ENCODE measurements around the gene RUVBL1.
"Not testable (repeated sequence)": the region's sequence is repeated elsewhere in the genome, so short reads cannot be mapped to it uniquely, and the experiment has no call there.

Gene RUVBL1

GRCh38 chr3:128123538-128124368 lies at the start of gene RUVBL1:
Gene RUVBL1 (minus strand): TSS chr3:128123812. CDS start chr3:128123724, 88 bp downstream.
- DNase-seq: peak; percentile 45 to 99 (median 95)

DNA sequence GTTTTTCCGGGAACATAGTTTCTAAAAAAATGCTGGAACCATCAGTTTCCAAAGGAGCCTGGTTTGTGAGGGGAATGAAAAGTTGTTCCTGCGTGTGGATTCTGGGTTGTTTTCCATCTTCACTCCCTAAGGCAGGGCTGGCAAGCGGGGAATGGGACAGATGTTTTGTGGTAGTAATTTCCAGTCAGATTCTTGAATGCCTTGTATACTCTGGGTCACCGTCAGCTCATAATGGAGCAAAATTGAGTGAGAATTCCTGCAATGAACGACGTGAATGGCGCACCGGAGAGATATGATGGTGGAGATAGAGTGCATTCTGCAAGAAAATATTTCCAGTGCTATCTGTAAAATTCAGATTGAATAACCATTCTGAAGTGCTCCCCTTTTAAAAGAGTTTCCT lies 49.6 kb upstream of the RUVBL1 start:
- DNase-seq: no peak

GRCh38 chr3:128170866-128171516 lies 47.4 kb upstream of the RUVBL1 start:
- peak in 35 of 51 donors; percentile 4 to 75 (median 36) for DNase-seq

DNA sequence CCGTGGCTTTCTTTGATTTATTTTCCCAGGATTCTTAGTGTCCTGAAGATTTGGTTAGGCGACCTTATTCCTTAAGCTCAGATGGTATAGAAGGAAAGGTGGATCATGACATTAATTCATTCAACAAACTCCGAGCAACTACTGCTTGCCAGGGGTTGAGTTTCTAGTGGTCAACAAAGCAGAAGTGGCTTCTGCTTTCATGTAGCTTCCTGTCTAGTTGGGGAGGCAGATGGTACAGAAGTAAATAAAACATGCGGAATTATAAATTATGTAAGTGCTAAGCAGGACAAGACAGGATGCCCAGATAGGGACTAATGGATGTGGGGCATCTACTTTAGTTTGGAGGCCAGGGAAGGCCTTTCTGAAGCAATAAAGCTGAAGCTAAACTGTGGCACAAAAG lies 45.2 kb upstream of the RUVBL1 start:
- no peak for DNase-seq

DNA sequence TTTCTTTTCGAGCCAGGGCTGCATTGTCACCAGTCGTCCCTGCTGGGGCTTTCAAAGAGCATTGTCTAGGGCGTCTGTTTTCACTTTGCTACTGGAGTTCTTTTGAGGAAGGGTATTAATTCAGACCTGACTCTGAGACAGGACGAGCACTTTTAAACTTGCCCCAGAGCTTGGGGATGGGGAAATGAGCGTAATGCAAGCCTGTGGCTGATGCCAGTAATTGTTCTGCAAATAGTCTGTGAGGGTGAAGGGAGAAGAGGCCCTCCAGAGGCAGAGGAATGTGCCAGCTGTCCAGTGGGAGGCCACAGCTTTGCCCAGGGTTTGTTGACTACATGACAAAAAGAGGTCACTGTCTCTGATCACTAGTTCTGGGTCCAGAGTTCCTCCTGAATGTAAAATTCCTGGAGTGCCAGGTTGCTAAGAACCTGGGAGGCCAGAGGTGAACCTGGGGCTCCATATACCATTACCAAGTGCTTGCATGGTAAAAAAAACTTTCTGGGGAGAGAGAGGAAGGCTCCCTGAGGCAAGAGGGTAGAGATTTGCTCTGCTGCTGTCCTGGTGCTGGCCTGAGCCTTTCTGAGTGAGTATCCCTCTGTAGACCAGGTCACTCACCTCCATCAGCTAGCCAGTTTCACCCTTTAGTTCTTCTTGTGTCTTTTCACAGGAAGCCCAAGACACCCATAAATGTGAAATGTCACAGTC lies 44.5 kb upstream of the RUVBL1 start:
- DNase-seq: peak in 1 of 51 donors; percentile 9

- no peak for DNase-seq
Observed at GRCh38 chr3:128167646-128167972, 44.0 kb upstream of the RUVBL1 start.

- no peak for DNase-seq
Observed at GRCh38 chr3:128166971-128167453, 43.4 kb upstream of the RUVBL1 start.

DNA sequence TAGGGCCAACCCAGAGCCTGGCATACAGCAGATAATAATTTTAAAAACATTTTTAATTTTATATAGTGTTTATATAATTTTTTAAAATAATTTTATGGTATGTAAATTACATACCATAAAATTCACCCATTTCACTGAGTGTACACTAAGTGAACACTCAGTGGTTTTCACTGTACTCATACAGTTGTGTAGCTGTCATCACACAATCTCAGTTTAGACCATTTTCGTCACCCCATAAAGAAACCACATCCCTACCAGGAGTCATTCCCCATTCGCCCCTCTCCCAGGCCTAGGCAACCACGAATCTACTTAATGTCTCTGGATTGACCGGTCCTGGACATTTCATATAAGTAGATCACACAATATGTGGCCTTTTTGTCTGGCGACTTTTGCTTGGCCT lies 39.8 kb upstream of the RUVBL1 start:
- no peak for DNase-seq

DNA sequence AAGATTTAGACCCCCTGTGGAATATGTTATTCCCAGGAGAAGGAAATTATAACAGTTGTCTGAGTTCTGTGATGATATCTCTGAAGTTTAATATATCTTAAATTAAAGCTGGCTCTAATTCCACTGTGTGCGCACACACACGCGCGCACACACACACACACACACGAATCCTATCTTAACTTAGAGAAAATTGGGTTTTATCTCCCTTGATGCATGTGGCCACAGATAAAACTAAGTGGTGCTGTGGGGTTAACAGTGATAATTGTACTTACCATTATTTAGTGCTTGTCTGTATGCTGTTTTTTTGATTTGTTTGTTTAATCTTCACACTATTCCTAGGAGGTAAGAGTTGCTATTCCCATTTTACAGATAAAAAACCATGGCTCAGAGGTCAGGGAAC lies 37.0 kb upstream of the RUVBL1 start:
- DNase-seq: no peak

GRCh38 chr3:128155616-128156360 lies 32.2 kb upstream of the RUVBL1 start:
- DNase-seq: no peak

DNA sequence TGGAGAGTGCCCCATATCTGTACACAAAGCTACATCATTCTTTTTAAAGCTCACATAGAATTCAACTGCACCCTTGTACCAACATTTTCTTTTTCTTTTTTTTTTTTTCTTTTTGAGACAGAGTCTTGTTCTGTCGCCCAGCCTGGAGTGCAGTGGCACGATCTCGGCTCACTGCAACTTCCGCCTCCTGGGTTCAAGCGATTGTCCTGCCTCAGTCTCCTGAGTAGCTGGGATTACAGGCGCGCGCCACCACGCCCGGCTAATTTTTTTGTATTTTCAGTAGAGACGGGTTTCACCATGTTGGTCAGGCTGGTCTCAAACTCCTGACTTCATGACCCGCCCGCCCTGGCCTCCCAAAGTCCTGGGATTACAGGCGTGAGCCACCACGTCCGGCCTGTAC lies 30.7 kb upstream of the RUVBL1 start:
- not testable (repeated sequence) for DNase-seq

DNA sequence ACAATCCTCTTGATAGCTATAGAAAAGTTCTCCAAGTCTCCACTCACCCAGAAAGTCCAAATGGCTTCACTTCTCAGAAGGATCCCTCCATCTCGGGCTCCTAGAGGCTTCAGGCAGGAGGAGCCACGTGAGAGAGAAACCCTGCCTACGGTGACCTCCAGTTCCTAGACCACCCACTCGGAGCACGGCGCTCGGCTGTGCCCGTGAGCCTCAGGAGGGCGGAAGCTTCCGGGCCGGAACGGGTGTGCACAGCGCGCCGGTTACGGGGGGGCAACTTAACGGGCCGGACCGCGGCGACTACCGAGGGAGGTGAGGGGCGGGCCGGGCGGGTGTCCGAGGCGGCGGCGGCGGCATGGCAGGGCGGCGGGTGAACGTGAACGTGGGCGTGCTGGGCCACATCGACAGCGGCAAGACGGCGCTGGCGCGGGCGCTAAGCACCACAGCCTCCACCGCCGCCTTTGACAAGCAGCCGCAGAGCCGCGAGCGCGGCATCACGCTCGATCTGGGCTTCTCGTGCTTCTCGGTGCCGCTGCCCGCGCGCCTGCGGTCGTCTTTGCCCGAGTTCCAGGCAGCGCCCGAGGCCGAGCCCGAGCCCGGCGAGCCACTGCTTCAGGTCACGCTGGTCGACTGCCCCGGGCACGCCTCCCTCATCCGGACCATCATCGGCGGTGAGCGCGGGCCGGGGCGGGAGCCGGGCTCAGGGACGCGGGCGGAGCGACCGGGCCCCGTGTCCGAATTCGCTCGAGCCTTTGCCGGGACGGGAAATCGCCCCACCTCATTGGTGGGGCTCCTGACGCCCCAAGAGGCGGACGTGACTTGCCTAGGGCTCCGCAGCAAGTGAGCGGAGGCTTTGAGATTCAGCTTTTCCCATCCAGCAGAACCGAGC lies 29.8 kb upstream of the RUVBL1 start, which contains the start of gene EEFSEC:
EEFSEC (plus strand) TSS at position 326 of the 886 bp plus-strand sequence; CDS start at position 353, 27 bp downstream.
- peak; percentile 18 to 84 (median 63) for DNase-seq

GRCh38 chr3:128152419-128153155 lies 29.0 kb upstream of the RUVBL1 start:
- DNase-seq: no peak

- DNase-seq: no peak
Observed at GRCh38 chr3:128151758-128152274, 28.2 kb upstream of the RUVBL1 start.

GRCh38 chr3:128149650-128150049 lies 26.0 kb upstream of the RUVBL1 start:
- peak in 1 of 51 donors; percentile 13 for DNase-seq

- DNase-seq: no peak
Observed at GRCh38 chr3:128146201-128146600, 22.6 kb upstream of the RUVBL1 start.

DNA sequence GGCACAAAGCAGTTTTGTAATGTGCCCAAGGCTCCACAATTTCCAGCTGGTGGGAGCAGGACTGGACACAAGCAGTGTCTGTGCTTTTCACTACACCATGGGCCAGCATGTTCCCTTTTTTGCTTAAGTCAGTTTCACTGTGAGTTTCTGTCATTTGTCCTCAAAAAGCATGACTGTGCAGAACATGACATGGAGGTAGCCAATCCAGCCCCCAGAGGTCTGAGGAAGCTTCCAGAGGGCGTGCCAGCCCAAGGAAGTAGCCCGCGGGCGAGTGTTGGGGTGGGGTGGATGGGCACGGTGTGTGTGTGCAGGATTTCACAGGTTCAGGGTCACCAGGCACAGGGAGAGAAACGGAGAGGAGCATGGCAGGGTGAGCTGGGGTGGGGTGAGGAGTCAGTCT lies 21.7 kb upstream of the RUVBL1 start:
- DNase-seq: peak in 11 of 51 donors; percentile 3 to 28 (median 16)

- DNase-seq: no peak
Observed at GRCh38 chr3:128144512-128145187, 21.0 kb upstream of the RUVBL1 start.

- no peak for DNase-seq
Observed at GRCh38 chr3:128143496-128143895, 19.9 kb upstream of the RUVBL1 start.

Data from hypothalamus (tissue), 51 donors.